Measurements from ENCODE around the gene CD6. TPM values are rescaled to one million over a fixed set of nuclear protein-coding genes. Genes with fewer than 3 reads are reported as not detected.

Gene CD6
- total and polyA plus RNA-seq, 10 donors = 10.9 to 47.6 (median 21.2) TPM

DNA sequence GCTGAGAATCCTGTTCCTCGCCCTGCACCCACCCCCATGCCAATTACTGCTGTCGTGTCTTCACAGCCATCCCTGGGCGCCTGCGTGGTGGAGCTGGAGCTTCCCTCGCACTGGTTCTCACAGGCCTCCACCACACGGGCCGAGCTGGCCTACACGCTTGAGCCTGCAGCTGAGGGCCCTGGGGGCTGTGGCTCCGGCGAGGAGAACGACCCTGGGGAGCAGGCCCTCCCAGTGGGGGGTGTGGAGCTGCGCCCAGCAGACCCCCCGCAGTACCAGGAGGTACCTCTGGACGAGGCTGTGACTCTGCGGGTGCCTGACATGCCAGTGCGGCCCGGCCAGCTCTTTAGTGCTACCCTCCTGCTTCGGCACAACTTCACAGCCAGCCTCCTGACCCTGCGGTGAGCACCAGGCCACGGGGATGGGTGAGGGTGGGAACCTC, 42.9 kb upstream of the CD6 start:
- Histone ChIP-seq H3K4me3 (no peak overlapping the region), H3K4me1 (peaks cover 9 to 56% (median 42%) of the 10 kb centered on the region in 6 donors), H3K27ac (no peak overlapping the region), H3K27me3 (replicated peaks in 1 of 7) (peaks cover 0 to 32% (median 15%) of the 10 kb centered on the region in 7 donors), H3K9me3 (no peaks in the 10 kb centered on the region), H3K36me3 (peaks cover 0 to 2% (median 0%) of the 10 kb centered on the region in 6 donors)
- TF ChIP-seq CTCF (IDR thresholded peaks at IDR 0.05 in 8 of 11, conservative IDR thresholded peaks at IDR 0.05 in 3 of 11) (no peak), POLR2AphosphoS5 (IDR thresholded peaks at IDR 0.05) (peak in 1 of 3 donors; percentile 22), POLR2A (IDR thresholded peaks at IDR 0.05) (no peak)
- intact Hi-C loops (cut with DNase I; ENCODE audit: low total_unique reads) = no loop called here
- peak; percentile 73 for DNase-seq
- 86 to 97% (median 91%) methylated on average over 5 to 20 of the region's 20 CpGs for WGBS, 5 donors

GRCh38 chr11:60929764-60930163, 41.7 kb upstream of the CD6 start:
- WGBS, 5 donors = 81 to 89% (median 82%) methylated on average over 4 of the region's 4 CpGs
- Histone ChIP-seq H3K9me3 (no peaks in the 10 kb centered on the region), H3K4me3 (no peak overlapping the region), H3K27ac (no peak overlapping the region), H3K4me1 (peaks cover 2 to 53% (median 34%) of the 10 kb centered on the region in 6 donors), H3K27me3 (replicated peaks in 1 of 7) (peaks cover 0 to 21% (median 4%) of the 10 kb centered on the region in 7 donors), H3K36me3 (no peaks in the 10 kb centered on the region)
- TF ChIP-seq CTCF (IDR thresholded peaks at IDR 0.05 in 8 of 11, conservative IDR thresholded peaks at IDR 0.05 in 3 of 11) (no peak), POLR2AphosphoS5 (IDR thresholded peaks at IDR 0.05) (no peak), POLR2A (IDR thresholded peaks at IDR 0.05) (no peak)
- DNase-seq = no peak
- intact Hi-C loops (cut with DNase I; ENCODE audit: low total_unique reads) = no loop called here

DNA sequence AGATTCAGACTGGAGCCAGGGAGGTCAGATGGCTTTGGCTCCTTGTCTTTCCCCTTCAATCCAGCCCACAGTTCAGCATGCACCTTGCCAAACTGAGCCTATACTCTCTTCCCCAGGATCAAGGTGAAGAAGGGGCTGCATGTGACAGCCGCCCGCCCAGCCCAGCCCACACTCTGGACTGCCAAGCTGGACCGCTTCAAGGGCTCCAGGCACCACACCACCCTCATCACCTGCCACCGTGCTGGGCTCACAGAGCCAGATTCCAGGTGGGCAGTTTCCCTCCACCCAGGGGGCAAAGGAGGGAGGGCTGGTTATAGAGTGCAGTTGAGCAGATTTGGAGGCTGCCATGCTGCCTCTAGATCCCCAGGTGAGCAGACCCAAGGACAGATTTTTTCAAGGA, 41.1 kb upstream of the CD6 start:
- no peak overlapping the region for H3K4me3 ChIP-seq
- H3K27me3 ChIP-seq (replicated peaks in 1 of 7) = peaks cover 0 to 14% (median 0%) of the 10 kb centered on the region in 7 donors
- DNase-seq = peak; percentile 65
- 91 to 96% (median 93%) methylated on average over 4 of the region's 4 CpGs for WGBS, 5 donors
- no peaks in the 10 kb centered on the region for H3K9me3 ChIP-seq
- intact Hi-C loops (cut with DNase I; ENCODE audit: low total_unique reads) = no loop called here
- no peaks in the 10 kb centered on the region for H3K36me3 ChIP-seq
- peaks cover 0 to 47% (median 28%) of the 10 kb centered on the region in 6 donors for H3K4me1 ChIP-seq
- H3K27ac ChIP-seq = peak overlapping the region in 1 of 8 donors; percentile 78
- peak in 1 of 3 donors; percentile 14 for TF ChIP-seq POLR2AphosphoS5 (IDR thresholded peaks at IDR 0.05)
- TF ChIP-seq CTCF (IDR thresholded peaks at IDR 0.05 in 8 of 11, conservative IDR thresholded peaks at IDR 0.05 in 3 of 11) = no peak

GRCh38 chr11:60931917-60932316, 39.6 kb upstream of the CD6 start:
- intact Hi-C loops (cut with DNase I; ENCODE audit: low total_unique reads) = no loop called here
- Histone ChIP-seq H3K27me3 (replicated peaks in 1 of 7) (peaks cover 0 to 4% (median 0%) of the 10 kb centered on the region in 7 donors), H3K9me3 (no peaks in the 10 kb centered on the region), H3K36me3 (peaks cover 0 to 12% (median 5%) of the 10 kb centered on the region in 6 donors), H3K27ac (peak overlapping the region in 7 of 8 donors; percentile 40 to 78 (median 71)), H3K4me1 (peaks cover 0 to 48% (median 24%) of the 10 kb centered on the region in 6 donors), H3K4me3 (peak overlapping the region in 1 of 8 donors; percentile 4)
- 57 to 79% (median 74%) methylated on average over 9 of the region's 9 CpGs for WGBS, 5 donors
- peak; percentile 76 to 81 (median 80) for TF ChIP-seq POLR2AphosphoS5 (IDR thresholded peaks at IDR 0.05)
- TF ChIP-seq POLR2A (IDR thresholded peaks at IDR 0.05) = no peak
- TF ChIP-seq CTCF (IDR thresholded peaks at IDR 0.05 in 8 of 11, conservative IDR thresholded peaks at IDR 0.05 in 3 of 11) = no peak
- DNase-seq = peak; percentile 92
